Adrenal gland (tissue), 5 donors: ENCODE measurements around the gene MDN1.

Source experiments
- CTCF ChIP-seq, 6 experiments: fragments of 450-650 bp in 4 of 6; fragments of 200-600 bp in 2 of 6; sonication (generic) in 1 of 6; IDR thresholded peaks; 1 replicate in 5 of 6; 2 replicates in 1 of 6; pipeline versions ENCODE4 v1.5.1 to v1.8.0; 2016 to 2021; ENCODE audit warnings: antibody characterized with exemption in 6 of 6, mild to moderate bottlenecking in 2 of 6, moderate library complexity in 1 of 6
- POLR2A ChIP-seq, 2 donors: fragments of 450-650 bp; IDR thresholded peaks; one replicate each; pipeline ENCODE4 v1.6.1; 2017; ENCODE audit warnings: antibody characterized with exemption in 2 of 2, mild to moderate bottlenecking in 2 of 2, moderate library complexity in 1 of 2
- donor health status: DM: no; HTN: no; CAD: no.

DNA sequence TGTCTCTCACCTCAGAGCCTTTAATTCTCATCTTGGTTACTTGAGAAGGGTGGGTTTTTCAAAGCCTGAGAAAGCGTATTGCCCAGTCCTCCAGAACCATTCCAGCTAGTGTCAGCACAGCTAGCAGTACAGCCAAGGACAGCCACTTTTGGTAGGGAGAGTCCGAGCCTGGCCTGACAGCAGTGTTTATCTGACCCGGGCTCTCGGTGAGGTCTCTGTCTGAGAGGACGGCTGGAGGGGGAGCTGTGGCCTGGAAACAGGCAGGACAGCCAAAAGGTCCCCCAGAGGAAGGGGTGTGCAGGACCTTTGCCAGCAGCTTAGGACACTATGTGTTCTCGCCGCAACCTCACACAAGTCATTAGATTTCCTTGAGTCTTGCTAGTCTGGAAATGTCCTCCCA lies 219.9 kb downstream of the MDN1 start:
- TF ChIP-seq CTCF (IDR thresholded peaks at IDR 0.05), result no peak
- TF ChIP-seq POLR2A (IDR thresholded peaks at IDR 0.05), result no peak
